H1 (cell line): ENCODE measurements around the gene AMPH. TPM values are rescaled to one million over a fixed set of nuclear protein-coding genes. Genes with fewer than 3 reads are reported as not detected.

Experiments
- CTCF ChIA-PET: fragments of 300-600 bp; sonication (Branson Sonifier 250); formaldehyde crosslinking; loops from one replicate; lab custom pipeline; 2021; ENCODE audit not compliant: partially characterized antibody; lab: Charles Lee
- POLR2A ChIA-PET: fragments of 300-600 bp; sonication (Branson Sonifier 250); formaldehyde crosslinking; loops from one replicate; lab custom pipeline; 2021; ENCODE audit warnings: inconsistent platforms; ENCODE audit not compliant: partially characterized antibody; lab: Charles Lee
- DNase-seq, 2 experiments: peaks; one replicate each; pipeline versions ENCODE4 v3.0.0 to v3.0.0-alpha.2; 2010 to 2022; ENCODE audit warnings: low spot score in 2 of 2, low read depth in 1 of 2, mixed read lengths in 1 of 2
- FAIRE-seq: peaks from 2 replicates; lab custom pipeline; 2011; peaks lifted over from hg19 to GRCh38; lab: Jason Lieb, UNC
- H2AFZ ChIP-seq: 2 replicates; pipeline ENCODE4 v1.8.1; 2012; ENCODE audit warnings: low read length, inconsistent platforms
- H2AK5ac ChIP-seq: 2 replicates; pipeline ENCODE4 v1.6.1; 2013; ENCODE audit warnings: low read depth, low read length
- H2BK120ac ChIP-seq: replicated peaks from 2 replicates; pipeline ENCODE3; 2013; ENCODE audit warnings: low read depth, low read length, inconsistent platforms
- H2BK12ac ChIP-seq: 2 replicates; pipeline ENCODE4 v1.6.1; 2013; ENCODE audit warnings: low read depth, low read length
- H2BK15ac ChIP-seq: 2 replicates; pipeline ENCODE4 v1.6.1; 2013; ENCODE audit warnings: low read length
- H2BK20ac ChIP-seq: 2 replicates; pipeline ENCODE4 v1.6.1; 2013; ENCODE audit warnings: low read length
- H2BK5ac ChIP-seq: 2 replicates; pipeline ENCODE4 v1.6.1; 2013; ENCODE audit warnings: low read depth, low read length
- H3K14ac ChIP-seq: 2 replicates; pipeline ENCODE4 v1.6.1; 2013; ENCODE audit warnings: inconsistent platforms; ENCODE audit not compliant: insufficient read length
- H3K18ac ChIP-seq: 2 replicates; pipeline ENCODE4 v1.6.1; 2013; ENCODE audit warnings: low read length; ENCODE audit errors: extremely low read depth
- H3K23ac ChIP-seq: 2 replicates; pipeline ENCODE4 v1.6.1; 2013; ENCODE audit warnings: inconsistent platforms; ENCODE audit not compliant: insufficient read length
- H3K23me2 ChIP-seq: 2 replicates; pipeline ENCODE4 v1.6.1; 2013; ENCODE audit warnings: low read depth, low read length
- H3K27ac ChIP-seq: 2 replicates; pipeline ENCODE4 v1.6.1; 2011; ENCODE audit warnings: low read depth, low read length, inconsistent platforms
- H3K27me3 ChIP-seq, 4 experiments: replicated peaks in 1 of 4; 1 replicate in 1 of 4; 2 replicates in 3 of 4; pipeline versions ENCODE4 v1.6.1 to v1.8.1; 2011 to 2013; ENCODE audit warnings: low read length in 3 of 4, mild to moderate bottlenecking in 3 of 4, inconsistent platforms in 2 of 4, mixed read lengths in 2 of 4, moderate library complexity in 1 of 4; ENCODE audit not compliant: control insufficient read depth in 3 of 4, insufficient read depth in 3 of 4; ENCODE audit errors: extremely low read depth in 1 of 4
- H3K36me3 ChIP-seq, 4 experiments: 2 replicates each; pipeline versions ENCODE4 v1.6.1 to v1.8.1; 2011 to 2013; ENCODE audit warnings: mild to moderate bottlenecking in 4 of 4, low read length in 3 of 4, moderate library complexity in 2 of 4, control low read depth in 1 of 4, inconsistent platforms in 1 of 4; ENCODE audit not compliant: insufficient read depth in 4 of 4, control insufficient read depth in 2 of 4
- H3K4ac ChIP-seq: replicated peaks from 2 replicates; pipeline ENCODE3; 2013; ENCODE audit warnings: low read length, low read depth, mixed read lengths, inconsistent platforms; ENCODE audit not compliant: insufficient read length
- H3K4me1 ChIP-seq, 4 experiments: replicated peaks in 1 of 4; 1 replicate in 1 of 4; 2 replicates in 3 of 4; pipeline versions ENCODE4 v1.6.1 to v1.8.1; 2011 to 2013; ENCODE audit warnings: low read length in 3 of 4, inconsistent platforms in 2 of 4, mixed read lengths in 1 of 4; ENCODE audit not compliant: insufficient read depth in 4 of 4, control insufficient read depth in 3 of 4
- H3K4me2 ChIP-seq, 2 experiments: 2 replicates each; pipeline versions ENCODE4 v1.6.1 to v1.8.1; 2011 to 2013; ENCODE audit warnings: low read depth in 2 of 2, low read length in 2 of 2, control low read depth in 1 of 2, inconsistent platforms in 1 of 2, mild to moderate bottlenecking in 1 of 2; ENCODE audit not compliant: insufficient read depth in 1 of 2
- H3K4me3 ChIP-seq, 4 experiments: fragments of 200-600, 300-600 bp in 1 of 4; sonication (generic), shearing (Covaris generic), sonication (Bioruptor Twin) in 1 of 4; 2 replicates each; pipeline versions ENCODE4 v1.5.1 to v1.8.1; 2011 to 2016; ENCODE audit warnings: low read length in 4 of 4, low read depth in 3 of 4, control low read depth in 2 of 4, inconsistent platforms in 2 of 4, mild to moderate bottlenecking in 2 of 4, mixed read lengths in 1 of 4, moderate library complexity in 1 of 4; ENCODE audit not compliant: insufficient read depth in 2 of 4; ENCODE audit errors: extremely low read depth in 1 of 4
- H3K56ac ChIP-seq: replicated peaks from 2 replicates; pipeline ENCODE3; 2013; ENCODE audit warnings: low read depth, mild to moderate bottlenecking, mixed read lengths, low read length, inconsistent platforms; ENCODE audit not compliant: insufficient read length
- H3K79me1 ChIP-seq: 2 replicates; pipeline ENCODE4 v1.6.1; 2013; ENCODE audit warnings: low read depth, low read length, control low read depth
- H3K79me2 ChIP-seq, 2 experiments: 2 replicates each; pipeline versions ENCODE4 v1.6.1 to v1.8.1; 2012 to 2013; ENCODE audit warnings: low read length in 2 of 2, mild to moderate bottlenecking in 2 of 2, inconsistent platforms in 1 of 2; ENCODE audit not compliant: insufficient read depth in 2 of 2, control insufficient read depth in 1 of 2
- H3K9ac ChIP-seq, 4 experiments: replicated peaks in 1 of 4; 1 replicate in 1 of 4; 2 replicates in 3 of 4; pipeline versions ENCODE4 v1.6.1 to v1.8.1; 2011 to 2013; ENCODE audit warnings: low read depth in 3 of 4, low read length in 3 of 4, control low read depth in 2 of 4, mild to moderate bottlenecking in 2 of 4, moderate library complexity in 2 of 4, inconsistent platforms in 1 of 4; ENCODE audit errors: extremely low read depth in 1 of 4
- H3K9me3 ChIP-seq, 2 experiments: 2 replicates each; pipeline versions ENCODE4 v1.6.1 to v1.8.1; 2012 to 2013; ENCODE audit warnings: mild to moderate bottlenecking in 2 of 2, moderate library complexity in 2 of 2, control low read depth in 1 of 2, inconsistent platforms in 1 of 2, low read depth in 1 of 2, low read length in 1 of 2, mixed read lengths in 1 of 2; ENCODE audit not compliant: insufficient read depth in 2 of 2
- H4K20me1 ChIP-seq, 2 experiments: replicated peaks in 1 of 2; 2 replicates each; pipeline versions ENCODE3 to v1.8.1; 2011 to 2013; ENCODE audit warnings: inconsistent platforms in 2 of 2, low read length in 2 of 2, mild to moderate bottlenecking in 1 of 2; ENCODE audit not compliant: insufficient read depth in 2 of 2, control insufficient read depth in 1 of 2
- H4K5ac ChIP-seq: 2 replicates; pipeline ENCODE4 v1.6.1; 2013; ENCODE audit warnings: low read length, low read depth, mixed read lengths, inconsistent platforms; ENCODE audit not compliant: insufficient read length
- H4K8ac ChIP-seq: 2 replicates; pipeline ENCODE4 v1.8.0; 2013; ENCODE audit warnings: mild to moderate bottlenecking, moderate library complexity, low read length, inconsistent platforms; ENCODE audit not compliant: insufficient read depth; ENCODE audit errors: extremely low read depth
- H4K91ac ChIP-seq: replicated peaks from 2 replicates; pipeline ENCODE3; 2013; ENCODE audit warnings: low read length, mixed read lengths, inconsistent platforms; ENCODE audit not compliant: insufficient read length
- ATF3 ChIP-seq: IDR thresholded peaks from 2 replicates; pipeline ENCODE4 v1.6.1; 2011; ENCODE audit warnings: low read depth, mild to moderate bottlenecking, low read length; ENCODE audit not compliant: insufficient read depth
- BACH1 ChIP-seq: IDR thresholded peaks from 2 replicates; pipeline ENCODE4 v1.6.1; 2012; ENCODE audit warnings: low read length, improper control_type of control experiment
- CBX8 ChIP-seq: fragments of 300-800, 300-1000 bp; sonication (generic); IDR thresholded peaks from 2 replicates; pipeline ENCODE4 v1.7.1; 2016; ENCODE audit warnings: low read depth, low read length, borderline replicate concordance
- CHD1 ChIP-seq: IDR thresholded peaks from 2 replicates; pipeline ENCODE4 v1.6.1; 2012; ENCODE audit warnings: low read depth, low read length, improper control_type of control experiment
- JUND ChIP-seq: IDR thresholded peaks from 2 replicates; pipeline ENCODE4 v1.6.1; 2011; ENCODE audit warnings: mild to moderate bottlenecking, improper control_type of control experiment, low read length
- POLR2AphosphoS5 ChIP-seq: IDR thresholded peaks from 2 replicates; pipeline ENCODE4 v1.6.1; 2011; ENCODE audit warnings: low read depth, low read length
- RXRA ChIP-seq: IDR thresholded peaks from 2 replicates; pipeline ENCODE4 v1.6.1; 2011; ENCODE audit warnings: low read depth, mild to moderate bottlenecking, low read length, moderate library complexity; ENCODE audit not compliant: insufficient read depth
- SIN3A ChIP-seq, 2 experiments: IDR thresholded peaks in 1 of 2; conservative IDR thresholded peaks in 1 of 2; 2 replicates each; pipeline ENCODE4 v1.6.1; 2011 to 2012; ENCODE audit warnings: low read length in 2 of 2, improper control_type of control experiment in 1 of 2, low read depth in 1 of 2, mild to moderate bottlenecking in 1 of 2
- USF2 ChIP-seq: IDR thresholded peaks from 2 replicates; pipeline ENCODE4 v1.6.1; 2011; ENCODE audit warnings: low read length, improper control_type of control experiment
- YY1 ChIP-seq: IDR thresholded peaks from 2 replicates; pipeline ENCODE4 v1.6.1; 2011; ENCODE audit warnings: low read depth, mild to moderate bottlenecking, low read length
- whole genome bisulfite sequencing, 2 experiments: shearing (Covaris generic) in 1 of 2; methylation state at CpG; one replicate each; pipeline versions ENCODE4 v1.1.6 to v1.1.7; 2013 to 2015; ENCODE audit warnings: low lambda C conversion rate in 2 of 2, mixed read lengths in 2 of 2, inconsistent platforms in 1 of 2, low coverage in 1 of 2, missing lambda C conversion rate in 1 of 2; ENCODE audit not compliant: insufficient replicate concordance in 2 of 2, insufficient coverage in 1 of 2, insufficient read length in 1 of 2; ENCODE audit errors: extremely low coverage in 1 of 2, missing lambda C conversion rate in 1 of 2; 5-methylcytosine and 5-hydroxymethylcytosine counted together
- polyA plus RNA-seq, 7 experiments: library from polyadenylated mRNA; depleted of rRNA in 3 of 7; stranded (reverse) in 5 of 7; unstranded in 2 of 7; fragments of >200 nt in 5 of 7; fragments of 200-250 nt in 2 of 7; gene quantifications; 1 replicate in 5 of 7; 2 replicates in 1 of 7; 4 replicates in 1 of 7; pipeline versions ENCODE4 v1.2.1 to v1.2.3, GENCODE V29; 2011 to 2013; ENCODE audit warnings: missing spikeins in 2 of 7, mixed read lengths in 2 of 7
- total RNA-seq: library from RNA; stranded (reverse); fragmentation: NEBNext Ultra II Directional; extraction: Animal tissue kit (Norgen Biotek cat#: 25700); gene quantifications from 2 replicates; pipeline ENCODE4 v1.2.1, GENCODE V29; 2021

Gene AMPH
- total and polyA plus RNA-seq, 2 of the 8 experiments (the other 6 are each of a cell fraction or from before 2014, with no cell fraction given), result 7.3 to 12.2 TPM

GRCh38 chr7:38671911-38672905, 41.0 kb upstream of the AMPH start:
- no peak overlapping the region for H3K4me3 ChIP-seq
- 84% methylated on average over 12 of the region's 12 CpGs; no CpG with 5 or more reads in 1 of the 2 experiments for WGBS, 2 experiments
- TF ChIP-seq RXRA (no peak), POLR2AphosphoS5 (no peak), JUND (no peak), BACH1 (no peak), CHD1 (no peak), USF2 (no peak), ATF3 (no peak), YY1 (no peak), SIN3A (conservative IDR thresholded peaks at IDR 0.05 in 1 of 2, IDR thresholded peaks at IDR 0.05 in 1 of 2; ENCODE audit: low read depth in 1 of 2, low read length in 2 of 2) (no peak), CBX8 (no peak)

More at GRCh38 chr7:38671911-38672905, 41.0 kb upstream of the AMPH start:
- DNase-seq (no peak), FAIRE-seq (no peak)
- Histone ChIP-seq H3K9me3 (no peaks in the 10 kb centered on the region), H3K23me2 (no peaks in the 10 kb centered on the region), H3K14ac (no peak overlapping the region), H2BK120ac (no peak overlapping the region), H3K4ac (no peak overlapping the region), H3K27ac (no peak overlapping the region), H3K56ac (no peak overlapping the region), H4K91ac (no peak overlapping the region), H2BK20ac (no peak overlapping the region), H3K4me2 (no peak overlapping the region), H3K27me3 (no peaks in the 10 kb centered on the region), H3K9ac (no peak overlapping the region), H4K8ac (no peak overlapping the region), H3K36me3 (no peaks in the 10 kb centered on the region), H2BK5ac (no peak overlapping the region), H2AK5ac (no peak overlapping the region), H4K20me1 (no peaks in the 10 kb centered on the region), H3K79me1 (no peaks in the 10 kb centered on the region), H2BK15ac (no peak overlapping the region), H3K79me2 (no peaks in the 10 kb centered on the region), H3K18ac (no peak overlapping the region), H4K5ac (no peak overlapping the region), H3K4me1 (no peaks in the 10 kb centered on the region), H2AFZ (no peak overlapping the region; the same call in 1 of the 2 replicates), H2BK12ac (no peak overlapping the region), H3K23ac (no peak overlapping the region)
- ChIA-PET POLR2A (no interaction called here), CTCF (interaction anchor here (0.8 to 1.9 kb wide), 4 partner anchors 12 to 273 kb away, joined by 3 to 11 read pairs (median 4); no protein-coding TSS in a partner anchor)
